Testis (tissue), 5 donors: ENCODE measurements around the gene ZNF732. TPM values are rescaled to one million over a fixed set of nuclear protein-coding genes. Genes with fewer than 3 reads are reported as not detected.

ENCODE experiments used
- DNase-seq: peaks from one replicate; pipeline ENCODE4 v3.0.0-alpha.2; 2019
- H3K27ac ChIP-seq, 2 donors: fragments of 200-600 bp; sonication (generic); one replicate each; pipeline ENCODE4 v1.5.1; 2019
- H3K27me3 ChIP-seq: fragments of 200-600 bp; sonication (generic); one replicate; pipeline ENCODE4 v1.5.1; 2019
- H3K36me3 ChIP-seq: fragments of 200-600 bp; sonication (generic); one replicate; pipeline ENCODE4 v1.5.1; 2017; ENCODE audit warnings: low read depth; ENCODE audit errors: missing control alignments
- H3K4me1 ChIP-seq: fragments of 200-600 bp; sonication (generic); one replicate; pipeline ENCODE4 v1.5.1; 2019
- H3K4me3 ChIP-seq, 2 donors: fragments of 200-600 bp; sonication (generic); one replicate each; pipeline ENCODE4 v1.5.1; 2017 to 2019
- H3K9me3 ChIP-seq: fragments of 200-600 bp; sonication (generic); one replicate; pipeline ENCODE4 v1.5.1; 2017
- POLR2A ChIP-seq: fragments of 450-650 bp; IDR thresholded peaks from one replicate; pipeline ENCODE4 v1.6.1; 2017; ENCODE audit warnings: antibody characterized with exemption, mild to moderate bottlenecking, moderate library complexity
- WGBS, 2 donors: methylation state at CpG; one replicate each; pipeline ENCODE4 v1.1.5; 2018; 5-methylcytosine and 5-hydroxymethylcytosine counted together
- intact Hi-C: fragments of 100-400 bp; cut with DNase I; formaldehyde crosslinking; loops from one replicate; pipeline ENCODE4 v1.15.1; 2023; ENCODE audit warnings: low total_unique reads
- long read RNA-seq, 2 donors: transcript quantifications; one replicate each; lab custom pipeline, GENCODE V29; 2026
- polyA plus RNA-seq: library from polyadenylated mRNA; stranded (reverse); fragments of 350-450 nt; fragmentation: Illumina TruSeq; extraction: RNeasy Lipid Tissue Mini Kit (QIAGEN cat#74804); gene quantifications from one replicate; pipeline ENCODE4 v1.2.3, GENCODE V29; 2014; ENCODE audit warnings: low read depth, low replicate concordance; ENCODE audit not compliant: insufficient read depth
- total RNA-seq, 2 donors: library from RNA; depleted of rRNA; stranded (reverse); fragments of >200 nt; gene quantifications; one replicate each; pipeline ENCODE4 v1.2.3, GENCODE V29; 2016
- TF ChIP-seq, protein P1 (sequence below), 3 experiments: fragments of 450-650 bp in 2 of 3; fragments of 200-600 bp in 1 of 3; sonication (generic) in 1 of 3; IDR thresholded peaks; one replicate each; pipeline ENCODE4 v1.5.1; 2016 to 2019; ENCODE audit warnings: antibody characterized with exemption in 3 of 3, mild to moderate bottlenecking in 2 of 3, moderate library complexity in 1 of 3

ZNF732 gene
- total RNA-seq (1 to 10 TPM; 5.2 to 6.5 TPM), polyA plus RNA-seq (1.2 TPM)
- long read RNA-seq, donor 1 = 0 reads
- long read RNA-seq, donor 2, partial matches to known transcripts = 0 of 1 reads
- long read RNA-seq, donor 2, other reads (novel, unspliced or antisense) = 0 of 1 reads

GRCh38 chr4:304969-305680 lies at the start of gene ZNF732:
Gene ZNF732, minus strand, starts transcription at chr4:305474. Its CDS starts 164 bp downstream, at chr4:305310.
- no peaks in the 10 kb centered on the region for H3K36me3 ChIP-seq
- no peaks in the 10 kb centered on the region for H3K9me3 ChIP-seq
- H3K27me3 ChIP-seq = no peaks in the 10 kb centered on the region
- TF ChIP-seq, protein P1, sequence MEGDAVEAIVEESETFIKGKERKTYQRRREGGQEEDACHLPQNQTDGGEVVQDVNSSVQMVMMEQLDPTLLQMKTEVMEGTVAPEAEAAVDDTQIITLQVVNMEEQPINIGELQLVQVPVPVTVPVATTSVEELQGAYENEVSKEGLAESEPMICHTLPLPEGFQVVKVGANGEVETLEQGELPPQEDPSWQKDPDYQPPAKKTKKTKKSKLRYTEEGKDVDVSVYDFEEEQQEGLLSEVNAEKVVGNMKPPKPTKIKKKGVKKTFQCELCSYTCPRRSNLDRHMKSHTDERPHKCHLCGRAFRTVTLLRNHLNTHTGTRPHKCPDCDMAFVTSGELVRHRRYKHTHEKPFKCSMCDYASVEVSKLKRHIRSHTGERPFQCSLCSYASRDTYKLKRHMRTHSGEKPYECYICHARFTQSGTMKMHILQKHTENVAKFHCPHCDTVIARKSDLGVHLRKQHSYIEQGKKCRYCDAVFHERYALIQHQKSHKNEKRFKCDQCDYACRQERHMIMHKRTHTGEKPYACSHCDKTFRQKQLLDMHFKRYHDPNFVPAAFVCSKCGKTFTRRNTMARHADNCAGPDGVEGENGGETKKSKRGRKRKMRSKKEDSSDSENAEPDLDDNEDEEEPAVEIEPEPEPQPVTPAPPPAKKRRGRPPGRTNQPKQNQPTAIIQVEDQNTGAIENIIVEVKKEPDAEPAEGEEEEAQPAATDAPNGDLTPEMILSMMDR (IDR thresholded peaks at IDR 0.05) = no peak
- TF ChIP-seq POLR2A = no peak
- 5 to 14% methylated on average over 13 to 48 of the region's 53 CpGs for WGBS, 2 donors
- H3K4me1 ChIP-seq = no peaks in the 10 kb centered on the region
- intact Hi-C loops = no loop called here
- peak within 1 kb of the TSS in 1 of 2 donors; percentile 25 for H3K27ac ChIP-seq
- peak within 1 kb of the TSS; percentile 49 to 67 for H3K4me3 ChIP-seq
- DNase-seq = peak; percentile 92

GRCh38 chr4:340011-340410 lies 34.7 kb upstream of the ZNF732 start:
- DNase-seq = no peak
- intact Hi-C loops = no loop called here
- H3K4me3 ChIP-seq = no peak overlapping the region
- H3K4me1 ChIP-seq = peaks cover 8% of the 10 kb centered on the region
- WGBS, 2 donors = 68 to 90% methylated on average over 4 of the region's 4 CpGs
- no peaks in the 10 kb centered on the region for H3K9me3 ChIP-seq
- no peak overlapping the region for H3K27ac ChIP-seq
- no peaks in the 10 kb centered on the region for H3K36me3 ChIP-seq
- no peaks in the 10 kb centered on the region for H3K27me3 ChIP-seq
- TF ChIP-seq POLR2A = no peak
- TF ChIP-seq, protein P1 (IDR thresholded peaks at IDR 0.05) = peak in 1 of 3 experiments; percentile 54

GRCh38 chr4:338759-339097 lies 33.5 kb upstream of the ZNF732 start:
- no peak for DNase-seq
- no peaks in the 10 kb centered on the region for H3K9me3 ChIP-seq
- intact Hi-C loops = no loop called here
- peaks cover 8% of the 10 kb centered on the region for H3K4me1 ChIP-seq
- peak overlapping the region; percentile 81 to 91 for H3K4me3 ChIP-seq
- no peak for TF ChIP-seq POLR2A
- TF ChIP-seq, protein P1 (IDR thresholded peaks at IDR 0.05) = no peak
- H3K27ac ChIP-seq = no peak overlapping the region
- no peaks in the 10 kb centered on the region for H3K36me3 ChIP-seq
- WGBS, 2 donors = 25% methylated on average over 8 to 13 of the region's 13 CpGs
- H3K27me3 ChIP-seq = no peaks in the 10 kb centered on the region

DNA sequence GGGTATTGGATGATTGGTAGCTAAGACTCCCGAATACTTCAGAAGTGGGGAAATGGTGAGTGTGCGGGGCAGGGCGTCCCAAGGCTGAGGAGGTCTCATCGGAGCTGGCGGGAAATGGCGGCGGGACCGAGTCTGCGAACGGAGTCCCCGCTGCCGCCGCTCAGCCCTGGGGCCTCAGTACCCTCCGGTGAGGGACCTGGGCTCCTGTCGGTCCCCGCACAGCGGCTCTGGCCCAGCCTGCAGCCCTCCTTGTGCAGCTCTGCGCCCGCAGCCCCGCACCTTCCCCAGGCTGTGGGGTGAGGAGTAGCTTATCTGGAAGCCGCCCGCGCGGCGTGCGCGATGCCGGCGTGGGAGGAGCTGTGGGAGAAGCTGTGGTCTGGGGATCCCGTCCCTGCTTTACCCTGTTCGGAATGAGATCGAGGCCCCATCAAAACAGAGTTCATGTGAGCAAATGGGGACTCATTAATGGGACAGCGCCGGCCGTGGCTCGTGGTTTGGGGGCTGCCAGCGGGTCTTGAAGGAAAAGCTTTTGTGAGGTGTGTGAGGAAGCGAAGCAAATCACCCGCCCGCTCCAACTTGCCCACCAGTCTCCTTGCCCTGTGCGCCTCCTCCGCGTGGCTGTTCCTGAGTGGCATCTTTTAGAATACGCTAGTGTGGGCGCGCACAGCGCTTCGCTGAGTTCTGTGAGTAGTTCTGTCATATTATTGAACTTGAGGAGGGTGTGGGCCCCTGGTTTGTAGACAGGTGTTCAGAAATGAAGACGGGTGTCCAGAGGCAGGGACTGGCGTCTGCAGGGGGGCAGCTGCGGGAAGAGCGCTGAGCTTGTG lies 32.9 kb upstream of the ZNF732 start:
- intact Hi-C loops = no loop called here
- peaks cover 8% of the 10 kb centered on the region for H3K4me1 ChIP-seq
- no peaks in the 10 kb centered on the region for H3K27me3 ChIP-seq
- peak overlapping the region; percentile 94 to 96 for H3K27ac ChIP-seq
- H3K36me3 ChIP-seq = no peaks in the 10 kb centered on the region
- TF ChIP-seq POLR2A = no peak
- TF ChIP-seq, protein P1 (IDR thresholded peaks at IDR 0.05) = no peak
- H3K9me3 ChIP-seq = no peaks in the 10 kb centered on the region
- WGBS, 2 donors = 2 to 5% methylated on average over 6 to 52 of the region's 52 CpGs
- peak; percentile 62 for DNase-seq
- H3K4me3 ChIP-seq = peak overlapping the region; percentile 81 to 91
